ENCODE data around the gene TFR2. TPM values are rescaled to one million over a fixed set of nuclear protein-coding genes. Genes with fewer than 3 reads are reported as not detected.

Gene TFR2
- total RNA-seq, 1 donor from 2014 or later, result 0.50 TPM

DNA sequence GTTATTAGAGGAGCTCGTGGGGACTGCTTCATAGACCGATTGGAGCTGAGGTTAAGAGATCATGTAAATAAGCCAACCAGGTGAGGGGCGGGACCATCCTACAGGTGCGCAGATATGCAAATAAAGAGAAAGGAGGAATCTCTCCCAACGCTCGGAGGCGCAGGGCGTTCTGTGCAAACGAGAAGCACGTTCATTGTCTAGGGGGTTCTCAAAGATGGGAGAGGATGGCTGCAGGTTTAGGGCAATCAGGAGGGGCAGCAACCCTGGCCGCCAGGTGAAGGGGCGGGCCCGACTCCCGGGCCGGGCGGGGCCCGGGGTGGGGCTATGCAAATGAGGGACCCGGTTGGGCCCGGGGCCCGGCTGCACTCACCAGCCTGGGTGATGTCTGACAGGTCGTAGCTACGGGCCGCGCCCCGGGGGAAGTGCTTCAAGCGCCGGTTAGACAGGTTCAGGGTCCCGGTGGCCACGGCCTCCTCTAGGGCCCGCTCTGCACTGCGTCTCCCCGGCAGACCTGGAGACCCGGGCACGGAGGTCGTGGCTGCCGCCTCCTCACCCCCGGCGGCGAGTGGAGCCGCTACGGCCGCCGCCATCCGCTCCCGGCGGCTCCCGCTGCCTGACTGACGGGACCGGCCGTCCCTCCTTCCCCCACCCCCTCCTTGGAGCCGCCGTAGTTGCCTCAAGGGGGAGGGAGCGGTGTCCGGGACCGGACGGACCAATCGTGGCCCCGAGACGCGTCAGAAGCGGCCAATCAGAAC lies 55.7 kb downstream of the TFR2 start, which contains the start of gene LRCH4:
Gene LRCH4 (minus strand): TSS at position 619 of the 755 bp plus-strand sequence. CDS start 29 bp downstream, at position 590.
- H3K4me1 ChIP-seq (ENCODE audit: insufficient read depth, low read length), result peaks cover 28% of the 10 kb centered on the region
- H4K20me1 ChIP-seq (ENCODE audit: insufficient read depth, low read length), result peaks cover 44% of the 10 kb centered on the region
- no peak for TF ChIP-seq EZH2 (IDR thresholded peaks at IDR 0.05; ENCODE audit: insufficient read depth, low read length)
- TF ChIP-seq, protein P1, sequence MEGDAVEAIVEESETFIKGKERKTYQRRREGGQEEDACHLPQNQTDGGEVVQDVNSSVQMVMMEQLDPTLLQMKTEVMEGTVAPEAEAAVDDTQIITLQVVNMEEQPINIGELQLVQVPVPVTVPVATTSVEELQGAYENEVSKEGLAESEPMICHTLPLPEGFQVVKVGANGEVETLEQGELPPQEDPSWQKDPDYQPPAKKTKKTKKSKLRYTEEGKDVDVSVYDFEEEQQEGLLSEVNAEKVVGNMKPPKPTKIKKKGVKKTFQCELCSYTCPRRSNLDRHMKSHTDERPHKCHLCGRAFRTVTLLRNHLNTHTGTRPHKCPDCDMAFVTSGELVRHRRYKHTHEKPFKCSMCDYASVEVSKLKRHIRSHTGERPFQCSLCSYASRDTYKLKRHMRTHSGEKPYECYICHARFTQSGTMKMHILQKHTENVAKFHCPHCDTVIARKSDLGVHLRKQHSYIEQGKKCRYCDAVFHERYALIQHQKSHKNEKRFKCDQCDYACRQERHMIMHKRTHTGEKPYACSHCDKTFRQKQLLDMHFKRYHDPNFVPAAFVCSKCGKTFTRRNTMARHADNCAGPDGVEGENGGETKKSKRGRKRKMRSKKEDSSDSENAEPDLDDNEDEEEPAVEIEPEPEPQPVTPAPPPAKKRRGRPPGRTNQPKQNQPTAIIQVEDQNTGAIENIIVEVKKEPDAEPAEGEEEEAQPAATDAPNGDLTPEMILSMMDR (IDR thresholded peaks at IDR 0.05; ENCODE audit: insufficient read depth, low read depth, low read length), result no peak
- H3K4me3 ChIP-seq (ENCODE audit: insufficient read depth, low read depth, low read length), result peak within 1 kb of the TSS; percentile 83
- no peaks in the 10 kb centered on the region for H3K9me3 ChIP-seq (ENCODE audit: insufficient read depth, low read depth, low read length)
- H3K9me3 Mint-ChIP-seq (ENCODE audit: unreplicated experiment), result no peaks in the 10 kb centered on the region
- peak within 1 kb of the TSS; percentile 92 for H3K27ac Mint-ChIP-seq (ENCODE audit: unreplicated experiment)
- H3K4me1 Mint-ChIP-seq (ENCODE audit: low read depth, unreplicated experiment), result peaks cover 18% of the 10 kb centered on the region
- H3K27me3 Mint-ChIP-seq (ENCODE audit: low read depth, unreplicated experiment), result peaks cover 9% of the 10 kb centered on the region
- peak within 1 kb of the TSS; percentile 89 for H3K9ac ChIP-seq (ENCODE audit: low read length)
- peaks cover 10% of the 10 kb centered on the region for H3K36me3 ChIP-seq (ENCODE audit: insufficient read depth, low read length)
- H3K27ac ChIP-seq (ENCODE audit: low read depth, low read length), result peak within 1 kb of the TSS; percentile 83
- peak within 1 kb of the TSS; percentile 87 for H2AFZ ChIP-seq (ENCODE audit: low read depth, low read length)
- FAIRE-seq (no peak), DNase-seq (ENCODE audit: low read depth) (no peak)
- peaks cover 3% of the 10 kb centered on the region for H3K36me3 Mint-ChIP-seq (ENCODE audit: low read depth, unreplicated experiment)
- H3K79me2 ChIP-seq (ENCODE audit: insufficient read depth, low read length), result peaks cover 47% of the 10 kb centered on the region
- H3K4me2 ChIP-seq (ENCODE audit: low read length), result peak within 1 kb of the TSS; percentile 99
- peaks cover 7% of the 10 kb centered on the region for H3K27me3 ChIP-seq (ENCODE audit: insufficient read depth, low read length)
- H3K4me3 Mint-ChIP-seq (ENCODE audit: unreplicated experiment), result peak within 1 kb of the TSS; percentile 92

DNA sequence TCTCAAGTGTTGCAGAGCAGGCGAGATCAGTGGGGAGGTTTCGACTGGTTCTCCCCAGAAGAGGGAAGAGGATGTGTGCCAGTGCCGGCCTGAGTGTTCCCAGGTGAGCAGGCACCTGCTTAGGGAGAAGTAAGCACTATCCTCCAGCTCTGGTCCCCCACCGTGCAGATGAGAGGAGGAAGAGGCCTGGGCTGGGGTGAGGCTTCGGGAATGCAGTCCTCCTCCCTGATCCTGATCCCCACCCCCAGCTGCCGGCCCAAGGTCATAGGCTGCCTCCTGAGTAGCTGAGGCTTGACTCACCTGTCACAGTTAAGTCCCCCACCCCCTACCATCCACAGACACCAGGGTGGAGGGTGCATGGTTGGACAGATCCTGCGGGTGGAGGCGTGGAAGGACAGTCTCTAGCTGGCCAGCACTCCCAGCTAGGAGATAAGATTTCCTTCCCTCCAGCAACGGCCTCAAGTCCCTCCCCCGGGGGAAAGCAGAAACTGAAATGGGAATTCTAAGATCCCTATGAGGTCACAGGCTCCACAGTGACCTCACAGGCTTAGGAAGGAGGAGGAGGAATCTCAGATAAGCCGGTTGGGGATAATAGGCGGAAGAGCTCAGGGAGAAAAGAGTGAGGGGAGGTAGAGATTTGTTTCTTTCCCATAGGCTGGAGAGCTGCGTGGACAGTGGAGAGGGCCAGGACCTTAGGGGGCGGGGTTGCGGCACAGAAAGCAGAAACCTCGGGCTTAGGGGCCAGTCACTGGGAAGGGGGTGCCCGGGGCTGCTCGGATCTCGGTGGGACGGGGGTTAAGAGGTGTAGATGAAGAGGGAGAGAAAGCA lies 56.5 kb downstream of the TFR2 start:
- Histone ChIP-seq H4K20me1 (ENCODE audit: insufficient read depth, low read length) (peaks cover 52% of the 10 kb centered on the region), H3K79me2 (ENCODE audit: insufficient read depth, low read length) (peaks cover 51% of the 10 kb centered on the region), H2AFZ (ENCODE audit: low read depth, low read length) (no peak overlapping the region), H3K4me1 (ENCODE audit: insufficient read depth, low read length) (peaks cover 25% of the 10 kb centered on the region), H3K9me3 (ENCODE audit: insufficient read depth, low read depth, low read length) (no peaks in the 10 kb centered on the region), H3K36me3 (ENCODE audit: insufficient read depth, low read length) (peaks cover 16% of the 10 kb centered on the region), H3K4me2 (ENCODE audit: low read length) (peak overlapping the region; percentile 99), H3K27me3 (ENCODE audit: insufficient read depth, low read length) (peaks cover 6% of the 10 kb centered on the region), H3K27ac (ENCODE audit: low read depth, low read length) (peak overlapping the region; percentile 83), H3K9ac (ENCODE audit: low read length) (peak overlapping the region; percentile 89), H3K4me3 (ENCODE audit: insufficient read depth, low read depth, low read length) (peak overlapping the region; percentile 83)
- FAIRE-seq (no peak), DNase-seq (ENCODE audit: low read depth) (peak; percentile 70)
- TF ChIP-seq EZH2 (IDR thresholded peaks at IDR 0.05; ENCODE audit: insufficient read depth, low read length), result no peak
- TF ChIP-seq, protein P1 (IDR thresholded peaks at IDR 0.05; ENCODE audit: insufficient read depth, low read depth, low read length), result no peak
- peaks cover 2% of the 10 kb centered on the region for H3K27me3 Mint-ChIP-seq (ENCODE audit: low read depth, unreplicated experiment)
- H3K27ac Mint-ChIP-seq (ENCODE audit: unreplicated experiment), result peak overlapping the region; percentile 92
- H3K36me3 Mint-ChIP-seq (ENCODE audit: low read depth, unreplicated experiment), result peaks cover 3% of the 10 kb centered on the region
- peaks cover 18% of the 10 kb centered on the region for H3K4me1 Mint-ChIP-seq (ENCODE audit: low read depth, unreplicated experiment)
- H3K4me3 Mint-ChIP-seq (ENCODE audit: unreplicated experiment), result peak overlapping the region; percentile 92
- H3K9me3 Mint-ChIP-seq (ENCODE audit: unreplicated experiment), result no peaks in the 10 kb centered on the region
